Measurements from ENCODE around the gene HIGD1C.
"Not testable (repeated sequence)": the region's sequence is repeated elsewhere in the genome, so short reads cannot be mapped to it uniquely, and the experiment has no call there.

The HIGD1C gene

GRCh38 chr12:50952510-50952909 is at the start of gene HIGD1C:
TSS of gene HIGD1C (plus strand) at chr12:50952544. CDS start at chr12:50953999, 1,455 bp downstream.
- no peak for DNase-seq

- DNase-seq, result not testable (repeated sequence)
Measured at GRCh38 chr12:50908479-50908878, 43.9 kb upstream of the HIGD1C start.

GRCh38 chr12:50912361-50912760 is 40.0 kb upstream of the HIGD1C start:
- DNase-seq, result not testable (repeated sequence)

GRCh38 chr12:50913224-50913623 is 39.1 kb upstream of the HIGD1C start:
- DNase-seq, result no peak

- DNase-seq, result no peak
Measured at GRCh38 chr12:50914872-50915484, 37.4 kb upstream of the HIGD1C start.

GRCh38 chr12:50916292-50916691 is 36.1 kb upstream of the HIGD1C start:
- DNase-seq, result no peak

GRCh38 chr12:50918584-50919316 is 33.6 kb upstream of the HIGD1C start:
- no peak for DNase-seq

GRCh38 chr12:50922820-50923219 is 29.5 kb upstream of the HIGD1C start:
- DNase-seq, result no peak

- no peak for DNase-seq
Measured at GRCh38 chr12:50923361-50924130, 28.8 kb upstream of the HIGD1C start.

GRCh38 chr12:50924131-50924438 is 28.3 kb upstream of the HIGD1C start:
- no peak for DNase-seq

- peak; percentile 59 for DNase-seq
Measured at GRCh38 chr12:50924439-50925341, 27.7 kb upstream of the HIGD1C start.

GRCh38 chr12:50925342-50925651 is 27.0 kb upstream of the HIGD1C start:
- DNase-seq, result no peak

GRCh38 chr12:50925920-50926319 is 26.4 kb upstream of the HIGD1C start:
- DNase-seq, result no peak

- DNase-seq, result no peak
Measured at GRCh38 chr12:50926415-50926814, 25.9 kb upstream of the HIGD1C start.

GRCh38 chr12:50926932-50927331 is 25.4 kb upstream of the HIGD1C start:
- DNase-seq, result not testable (repeated sequence)

- DNase-seq, result no peak
Measured at GRCh38 chr12:50927356-50927755, 25.0 kb upstream of the HIGD1C start.

- no peak for DNase-seq
Measured at GRCh38 chr12:50927766-50928224, 24.5 kb upstream of the HIGD1C start.

GRCh38 chr12:50928392-50928791 is 24.0 kb upstream of the HIGD1C start:
- no peak for DNase-seq

GRCh38 chr12:50929831-50930230 is 22.5 kb upstream of the HIGD1C start:
- no peak for DNase-seq

- not testable (repeated sequence) for DNase-seq
Measured at GRCh38 chr12:50930477-50930876, 21.9 kb upstream of the HIGD1C start.

- DNase-seq, result no peak
Measured at GRCh38 chr12:50932787-50933280, 19.5 kb upstream of the HIGD1C start.

- no peak for DNase-seq
Measured at GRCh38 chr12:50933459-50934124, 18.8 kb upstream of the HIGD1C start.
